ENCODE data around the gene SLC9C1. TPM values are rescaled to one million over a fixed set of nuclear protein-coding genes. Genes with fewer than 3 reads are reported as not detected.

The SLC9C1 gene
- total RNA-seq, 1 donor from 2014 or later = not detected

GRCh38 chr3:112247350-112247749, 46.7 kb downstream of the SLC9C1 start:
- Mint-ChIP-seq H3K27ac (ENCODE audit: unreplicated experiment) (no peak overlapping the region), H3K36me3 (ENCODE audit: unreplicated experiment) (no peaks in the 10 kb centered on the region), H3K4me1 (ENCODE audit: low read depth, unreplicated experiment) (no peaks in the 10 kb centered on the region), H3K4me3 (ENCODE audit: unreplicated experiment) (no peak overlapping the region), H3K27me3 (ENCODE audit: unreplicated experiment) (no peaks in the 10 kb centered on the region), H3K9me3 (ENCODE audit: unreplicated experiment) (no peaks in the 10 kb centered on the region)
- no peak for DNase-seq
- TF ChIP-seq CTCF (IDR thresholded peaks at IDR 0.05; ENCODE audit: partially characterized antibody, unreplicated experiment) = no peak

- H3K27ac Mint-ChIP-seq (ENCODE audit: unreplicated experiment) = no peak overlapping the region
- peaks cover 4% of the 10 kb centered on the region for H3K4me1 Mint-ChIP-seq (ENCODE audit: low read depth, unreplicated experiment)
- H3K4me3 Mint-ChIP-seq (ENCODE audit: unreplicated experiment) = no peak overlapping the region
- no peaks in the 10 kb centered on the region for H3K27me3 Mint-ChIP-seq (ENCODE audit: unreplicated experiment)
- H3K36me3 Mint-ChIP-seq (ENCODE audit: unreplicated experiment) = no peaks in the 10 kb centered on the region
- no peak for DNase-seq
- peaks cover 5% of the 10 kb centered on the region for H3K9me3 Mint-ChIP-seq (ENCODE audit: unreplicated experiment)
- no peak for TF ChIP-seq CTCF (IDR thresholded peaks at IDR 0.05; ENCODE audit: partially characterized antibody, unreplicated experiment)
Measured at GRCh38 chr3:112233083-112233482, 60.9 kb downstream of the SLC9C1 start.

- Mint-ChIP-seq H3K4me3 (ENCODE audit: unreplicated experiment) (no peak overlapping the region), H3K27ac (ENCODE audit: unreplicated experiment) (no peak overlapping the region), H3K9me3 (ENCODE audit: unreplicated experiment) (peaks cover 4% of the 10 kb centered on the region), H3K27me3 (ENCODE audit: unreplicated experiment) (no peaks in the 10 kb centered on the region), H3K36me3 (ENCODE audit: unreplicated experiment) (no peaks in the 10 kb centered on the region), H3K4me1 (ENCODE audit: low read depth, unreplicated experiment) (peaks cover 4% of the 10 kb centered on the region)
- no peak for DNase-seq
- no peak for TF ChIP-seq CTCF (IDR thresholded peaks at IDR 0.05; ENCODE audit: partially characterized antibody, unreplicated experiment)
Measured at GRCh38 chr3:112231727-112232126, 62.3 kb downstream of the SLC9C1 start.

- no peak for DNase-seq
- TF ChIP-seq CTCF (IDR thresholded peaks at IDR 0.05; ENCODE audit: partially characterized antibody, unreplicated experiment) = no peak
- Mint-ChIP-seq H3K27me3 (ENCODE audit: unreplicated experiment) (no peaks in the 10 kb centered on the region), H3K36me3 (ENCODE audit: unreplicated experiment) (no peaks in the 10 kb centered on the region), H3K27ac (ENCODE audit: unreplicated experiment) (no peak overlapping the region), H3K4me1 (ENCODE audit: low read depth, unreplicated experiment) (peaks cover 4% of the 10 kb centered on the region), H3K9me3 (ENCODE audit: unreplicated experiment) (peaks cover 2% of the 10 kb centered on the region), H3K4me3 (ENCODE audit: unreplicated experiment) (no peak overlapping the region)
Measured at GRCh38 chr3:112230033-112230432, 64.0 kb downstream of the SLC9C1 start.

- Mint-ChIP-seq H3K4me1 (ENCODE audit: low read depth, unreplicated experiment) (peaks cover 4% of the 10 kb centered on the region), H3K36me3 (ENCODE audit: unreplicated experiment) (no peaks in the 10 kb centered on the region), H3K27ac (ENCODE audit: unreplicated experiment) (no peak overlapping the region), H3K9me3 (ENCODE audit: unreplicated experiment) (peaks cover 2% of the 10 kb centered on the region), H3K27me3 (ENCODE audit: unreplicated experiment) (no peaks in the 10 kb centered on the region), H3K4me3 (ENCODE audit: unreplicated experiment) (no peak overlapping the region)
- DNase-seq = no peak
- TF ChIP-seq CTCF (IDR thresholded peaks at IDR 0.05; ENCODE audit: partially characterized antibody, unreplicated experiment) = no peak
Measured at GRCh38 chr3:112228786-112229185, 65.2 kb downstream of the SLC9C1 start.

Measured in glutamatergic neuron (in vitro differentiated cells).